GF-D8 (cell line): ENCODE measurements around the gene NKTR.
"Not testable (repeated sequence)": the region's sequence is repeated elsewhere in the genome, so short reads cannot be mapped to it uniquely, and the experiment has no call there.

ENCODE experiments used
- DNase-seq: peaks from one replicate; lab custom pipeline; 2025; lab: John Stamatoyannopoulos, UW

Gene NKTR

DNA sequence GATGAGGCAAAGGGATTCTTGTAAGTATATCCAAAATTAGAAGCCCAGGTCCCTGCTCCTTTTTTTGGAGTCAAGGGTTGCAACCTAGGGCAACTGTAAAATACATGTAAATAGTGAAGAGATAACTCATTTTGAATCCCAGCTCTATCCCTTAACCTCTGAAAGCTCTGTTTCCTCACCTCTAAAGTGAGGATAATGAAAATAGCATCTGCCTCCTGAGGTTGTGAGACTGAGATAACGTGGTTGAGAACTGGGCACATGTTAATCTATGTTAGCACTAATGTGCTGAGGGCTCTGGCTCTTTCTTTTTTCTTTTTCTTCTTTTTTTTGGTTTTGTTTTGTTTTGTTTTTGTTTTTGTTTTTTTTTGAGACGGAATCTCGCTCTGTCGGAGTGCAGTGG, 4.8 kb upstream of the NKTR start:
- DNase-seq: no peak

DNA sequence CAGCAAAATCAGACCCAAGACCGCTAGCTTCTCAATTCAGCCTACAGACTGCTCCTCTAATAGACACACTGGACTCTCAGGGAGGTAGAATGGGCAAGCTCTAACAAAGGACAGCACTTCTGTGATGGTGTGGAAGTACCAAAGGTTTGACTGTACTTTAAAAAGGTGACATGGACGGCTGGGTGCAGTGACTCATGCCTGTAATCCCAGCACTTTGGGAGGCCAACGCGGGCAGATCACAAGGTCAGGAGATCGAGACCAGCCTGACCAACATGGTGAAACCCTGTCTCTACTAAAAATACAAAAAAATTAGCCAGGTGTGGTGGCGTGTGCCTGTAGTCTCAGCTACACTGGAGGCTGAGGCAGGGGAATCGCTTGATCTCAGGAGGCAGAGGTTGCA, 3.4 kb upstream of the NKTR start:
- DNase-seq: not testable (repeated sequence)

DNA sequence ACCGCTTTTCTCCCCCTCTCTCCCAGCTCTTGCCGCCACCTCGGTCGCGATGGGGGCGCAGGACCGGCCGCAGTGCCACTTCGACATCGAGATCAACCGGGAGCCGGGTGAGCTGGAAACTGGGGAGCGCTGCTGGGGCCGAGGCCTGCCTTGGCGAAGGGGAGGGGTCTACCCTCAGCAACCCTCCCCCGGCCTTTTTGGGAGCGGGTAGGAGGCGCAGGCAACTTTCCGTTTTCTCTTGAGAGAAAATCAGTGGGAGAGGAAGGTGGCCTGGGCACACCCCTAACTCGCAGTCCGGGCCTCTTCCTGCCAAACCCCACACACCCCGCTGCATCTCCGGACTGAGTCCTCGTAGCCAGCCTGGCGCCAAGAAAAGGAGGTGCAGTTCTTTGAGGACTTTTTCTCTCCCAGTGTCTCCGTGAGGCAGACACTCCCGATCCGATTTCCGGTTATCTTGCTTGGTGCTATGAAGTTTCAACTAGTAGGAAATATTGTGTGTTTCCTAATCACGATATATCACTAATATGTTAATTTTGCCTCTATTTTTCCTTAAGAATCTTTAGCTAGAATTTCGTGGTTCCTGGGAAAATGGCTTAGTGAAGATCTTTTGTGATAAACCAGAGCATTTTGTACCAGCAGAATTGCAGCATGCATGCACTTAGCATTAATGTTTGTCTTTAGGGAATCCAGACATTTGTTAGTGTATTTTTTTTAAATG, 631 bp downstream of the NKTR start:
- peak; percentile 66 for DNase-seq

DNA sequence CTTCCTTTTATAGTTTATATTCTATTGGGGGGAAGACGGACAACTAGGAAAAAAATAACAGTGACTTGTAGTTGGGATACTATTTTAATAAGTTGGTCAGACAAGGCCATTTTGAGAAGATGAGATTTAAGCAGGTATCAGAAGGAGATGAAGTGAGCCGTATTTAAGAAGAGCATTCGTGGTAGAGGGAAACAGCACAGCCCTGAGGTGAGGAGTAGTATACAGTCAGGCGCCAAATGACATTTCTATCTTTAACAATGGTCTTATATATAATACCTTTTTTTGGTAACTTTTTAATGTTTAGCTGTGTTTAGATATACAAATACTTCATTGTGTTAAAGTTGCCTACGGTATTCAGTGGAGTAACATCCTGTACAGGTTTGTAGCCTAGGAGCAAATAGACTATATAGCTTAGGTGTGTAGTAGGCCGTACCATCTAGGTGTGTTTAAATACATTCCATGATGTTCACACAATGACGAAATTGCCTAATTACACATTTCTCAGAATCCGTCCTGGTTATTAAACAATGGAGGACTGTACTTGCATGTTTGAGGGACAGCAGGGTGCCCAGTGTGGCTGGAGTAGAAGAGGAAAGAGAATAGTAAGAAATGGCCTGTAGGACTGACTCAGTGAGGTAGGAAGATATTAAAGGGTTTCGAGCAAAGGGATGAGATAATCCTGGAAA, 1.6 kb downstream of the NKTR start:
- DNase-seq: no peak

DNA sequence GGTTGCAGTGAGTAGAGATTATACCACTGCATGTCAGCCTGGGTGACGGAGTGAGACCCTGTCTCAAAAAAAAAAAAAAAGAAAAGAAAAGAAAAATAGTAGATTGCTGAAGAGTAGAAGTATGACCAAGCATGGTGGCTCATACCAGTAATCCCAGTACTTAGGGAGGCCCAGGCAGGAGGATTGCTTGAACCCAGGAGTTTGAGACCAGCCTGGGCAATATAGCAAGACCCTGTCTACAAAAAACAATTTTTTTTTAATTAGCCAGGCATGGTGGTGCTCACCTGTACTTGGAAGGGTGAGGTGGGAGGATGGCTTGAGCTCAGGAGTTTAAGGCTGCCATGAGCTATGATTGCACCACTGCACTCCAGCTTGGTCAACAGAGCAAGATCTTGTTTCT, 2.5 kb downstream of the NKTR start:
- DNase-seq: no peak

DNA sequence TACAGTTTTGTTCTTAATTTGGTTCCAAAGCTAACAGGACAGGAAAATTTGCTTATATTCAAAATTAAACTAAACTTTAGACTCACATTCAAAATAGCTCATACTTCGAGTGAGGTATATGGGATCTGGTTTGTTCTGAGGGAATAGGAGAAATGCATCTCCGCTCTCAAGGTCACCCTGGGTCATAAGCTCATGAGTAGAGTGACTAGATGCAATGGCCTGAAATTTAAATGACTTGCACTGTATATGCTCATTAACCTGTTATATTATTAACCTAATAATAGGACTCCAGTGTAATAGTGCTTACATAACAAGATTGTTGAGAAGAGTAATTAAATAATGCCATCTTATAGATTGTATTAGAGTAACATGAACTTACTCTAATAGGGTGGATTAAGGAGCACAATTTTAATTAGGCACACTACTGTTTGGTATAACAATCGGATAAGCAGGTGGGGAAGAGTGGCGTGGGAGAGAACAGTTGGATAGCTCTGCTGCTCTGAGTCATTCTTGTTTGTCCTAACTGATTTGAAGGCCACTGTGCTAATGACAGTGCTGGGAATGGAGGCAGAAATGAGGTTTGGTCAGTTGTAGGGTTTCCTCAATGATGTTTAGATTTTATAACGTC, 5.2 kb downstream of the NKTR start:
- no peak for DNase-seq

DNA sequence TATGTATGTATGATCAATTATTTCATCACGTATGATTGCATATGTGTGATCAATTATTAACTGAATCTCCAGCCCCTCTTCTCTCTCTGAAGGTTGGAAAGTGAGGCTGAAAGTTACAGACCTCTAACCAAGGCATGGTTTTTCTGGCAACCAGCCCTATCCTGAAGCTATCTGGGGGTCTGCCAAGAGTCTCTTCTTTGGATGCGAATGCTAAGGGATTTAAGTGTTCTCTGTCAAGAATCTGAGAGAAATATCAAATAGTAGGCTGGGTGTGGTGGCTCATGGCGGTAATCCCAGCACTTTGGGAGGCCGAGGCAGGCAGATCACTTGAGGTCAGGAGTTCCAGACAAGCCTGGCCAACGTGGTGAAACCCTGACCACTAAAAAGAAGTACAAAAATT, 8.1 kb downstream of the NKTR start:
- DNase-seq: no peak

DNA sequence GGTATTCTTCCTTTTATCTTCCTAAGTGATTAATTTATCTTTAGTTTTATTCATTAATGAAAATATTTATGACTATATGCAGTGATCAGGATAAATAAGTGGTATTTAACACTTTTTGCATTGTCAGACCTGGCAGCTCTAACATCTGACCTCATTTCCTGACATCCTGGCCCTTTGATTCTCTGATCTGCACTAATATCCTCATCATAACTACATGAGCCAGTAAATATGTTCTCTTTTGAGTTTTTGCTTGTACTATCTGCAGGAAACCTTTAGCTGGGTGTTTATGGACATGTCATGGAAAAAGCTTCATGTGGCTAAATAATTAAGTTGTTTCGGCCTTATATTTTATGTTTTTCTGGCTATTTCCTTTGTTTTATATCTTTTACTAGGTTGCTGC, 10.5 kb downstream of the NKTR start:
- no peak for DNase-seq

DNA sequence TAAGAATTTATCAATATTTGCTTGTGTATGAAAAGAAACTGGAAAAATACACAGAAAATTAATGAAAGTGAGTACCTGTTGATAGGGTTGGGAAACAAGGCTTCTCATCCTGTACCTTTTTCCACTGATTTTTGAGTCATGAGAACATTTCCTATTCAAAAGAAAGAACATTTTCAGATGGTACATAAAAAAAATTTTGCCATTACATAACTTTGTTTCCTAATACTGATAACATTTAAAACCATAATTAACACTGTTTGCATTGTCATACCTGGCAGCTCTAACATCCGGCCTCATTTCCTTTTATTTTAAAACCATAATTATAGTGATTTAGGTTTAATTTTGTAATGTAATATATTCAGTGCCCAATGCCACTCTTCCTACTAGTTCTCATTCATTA, 11.7 kb downstream of the NKTR start:
- DNase-seq: no peak

DNA sequence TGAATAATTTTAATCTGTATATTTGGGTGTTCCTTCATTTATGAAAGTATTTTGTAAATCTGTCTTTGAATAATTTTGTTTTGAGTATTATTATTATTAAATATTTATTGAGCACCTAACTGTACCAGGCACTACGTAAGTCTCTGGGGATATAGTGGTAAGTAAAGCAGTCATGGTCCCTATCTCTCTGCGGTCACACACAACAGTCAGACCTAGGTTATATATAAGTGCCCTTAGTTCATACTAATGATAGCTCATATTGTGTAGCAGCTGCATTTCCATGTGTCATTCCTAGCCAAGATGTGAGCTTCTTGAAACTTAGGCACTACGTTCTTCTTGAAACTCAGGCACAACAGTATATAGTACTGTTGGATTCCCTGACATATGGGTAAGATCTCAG, 12.4 kb downstream of the NKTR start:
- DNase-seq: no peak

DNA sequence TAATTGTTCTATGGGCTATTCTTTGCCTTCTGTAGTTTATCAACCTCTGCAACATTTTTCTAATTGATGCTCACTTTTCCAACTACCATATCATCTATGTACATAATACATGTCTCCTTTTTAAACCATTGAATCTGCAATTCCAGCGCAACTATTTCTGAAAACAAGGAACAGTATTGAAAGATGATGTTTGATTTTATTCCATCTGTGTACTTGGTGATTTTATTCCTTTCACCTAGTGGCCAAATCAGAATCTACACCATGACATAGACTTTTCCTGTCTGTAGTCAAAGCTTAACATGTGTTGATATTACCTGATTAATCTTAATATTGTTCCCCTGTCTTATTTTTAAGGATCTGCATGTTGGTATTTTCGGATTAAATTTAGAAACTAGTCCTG, 13.0 kb downstream of the NKTR start:
- DNase-seq: no peak

DNA sequence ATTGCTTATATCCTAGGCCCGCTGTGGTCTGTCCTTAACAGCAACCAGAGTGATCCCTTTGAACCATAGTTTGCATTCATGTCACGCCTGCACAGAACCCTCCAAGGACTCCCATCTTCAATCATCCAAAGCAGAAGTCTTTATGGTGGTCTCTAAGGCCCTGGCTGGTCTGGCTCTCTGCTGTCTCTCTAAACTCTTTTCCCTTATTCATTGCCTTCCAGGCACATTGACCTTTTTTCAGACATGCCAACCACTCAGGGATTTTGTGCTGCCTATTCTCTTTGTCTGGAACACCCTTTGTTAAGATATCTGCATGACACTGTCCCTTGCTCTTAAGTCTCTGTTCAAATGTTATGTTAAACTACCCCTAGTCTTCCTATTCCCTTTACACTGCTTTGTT, 31.1 kb downstream of the NKTR start:
- no peak for DNase-seq

DNA sequence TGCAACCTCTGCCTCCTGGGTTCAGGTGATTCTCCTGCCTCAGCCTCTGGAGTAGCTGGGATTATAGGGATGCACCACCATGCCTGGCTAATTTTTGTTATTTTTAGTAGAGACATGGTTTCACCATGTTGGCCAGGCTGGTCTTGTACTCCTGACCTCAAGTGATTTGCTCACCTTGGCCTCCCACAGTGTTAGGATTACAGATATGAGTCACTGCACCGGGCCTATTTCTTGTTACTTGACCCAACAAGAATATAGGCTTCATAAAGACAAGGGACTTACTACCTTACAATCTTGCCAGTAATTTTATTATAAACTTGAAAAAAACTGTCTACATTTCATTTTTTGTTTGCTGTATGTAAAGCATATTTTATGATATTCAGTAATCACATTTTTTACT, 31.7 kb downstream of the NKTR start:
- no peak for DNase-seq

DNA sequence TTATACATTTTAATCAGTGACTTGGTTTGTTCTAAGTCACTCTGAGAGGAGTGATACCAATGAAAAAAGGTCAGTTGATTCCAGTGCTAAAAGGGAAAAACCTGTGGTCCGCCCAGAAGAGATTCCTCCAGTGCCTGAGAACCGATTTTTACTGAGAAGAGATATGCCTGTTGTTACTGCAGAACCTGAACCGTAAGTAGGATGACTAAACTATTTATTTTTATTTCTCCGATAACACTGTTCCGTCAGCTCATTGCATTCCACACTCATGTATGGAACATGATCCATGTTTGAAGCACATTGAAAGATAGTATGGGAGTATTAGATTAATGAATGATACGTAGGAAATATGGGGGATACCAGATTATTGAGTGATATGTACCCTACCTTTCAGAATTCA, 33.1 kb downstream of the NKTR start:
- no peak for DNase-seq

DNA sequence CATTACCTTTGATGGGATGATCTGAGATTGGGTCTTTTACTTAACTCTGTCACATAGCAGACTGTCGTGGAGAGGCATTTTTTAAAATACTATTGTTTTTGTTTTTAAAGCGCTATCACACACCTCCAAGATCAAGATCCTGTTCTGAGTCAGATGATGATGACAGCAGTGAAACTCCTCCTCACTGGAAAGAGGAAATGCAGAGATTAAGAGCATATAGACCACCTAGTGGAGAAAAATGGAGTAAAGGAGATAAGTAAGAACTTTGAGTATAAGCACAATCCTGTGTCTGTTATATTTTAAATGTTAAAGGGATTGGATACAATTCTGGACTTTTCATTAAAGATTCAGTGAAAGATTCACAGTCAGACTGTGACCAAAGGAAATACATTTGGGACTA, 34.6 kb downstream of the NKTR start:
- no peak for DNase-seq

DNA sequence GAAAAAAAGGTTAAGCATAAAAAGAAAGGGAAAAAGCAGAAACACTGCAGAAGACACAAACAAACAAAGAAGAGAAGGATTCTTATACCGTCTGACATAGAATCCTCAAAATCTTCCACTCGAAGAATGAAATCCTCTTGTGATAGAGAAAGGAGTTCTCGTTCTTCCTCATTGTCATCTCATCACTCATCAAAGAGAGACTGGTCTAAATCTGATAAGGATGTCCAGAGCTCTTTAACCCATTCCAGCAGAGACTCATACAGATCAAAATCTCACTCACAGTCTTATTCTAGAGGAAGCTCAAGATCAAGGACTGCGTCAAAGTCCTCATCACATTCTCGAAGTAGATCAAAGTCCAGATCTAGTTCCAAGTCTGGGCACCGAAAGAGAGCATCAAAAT, 36.5 kb downstream of the NKTR start:
- DNase-seq: no peak

DNA sequence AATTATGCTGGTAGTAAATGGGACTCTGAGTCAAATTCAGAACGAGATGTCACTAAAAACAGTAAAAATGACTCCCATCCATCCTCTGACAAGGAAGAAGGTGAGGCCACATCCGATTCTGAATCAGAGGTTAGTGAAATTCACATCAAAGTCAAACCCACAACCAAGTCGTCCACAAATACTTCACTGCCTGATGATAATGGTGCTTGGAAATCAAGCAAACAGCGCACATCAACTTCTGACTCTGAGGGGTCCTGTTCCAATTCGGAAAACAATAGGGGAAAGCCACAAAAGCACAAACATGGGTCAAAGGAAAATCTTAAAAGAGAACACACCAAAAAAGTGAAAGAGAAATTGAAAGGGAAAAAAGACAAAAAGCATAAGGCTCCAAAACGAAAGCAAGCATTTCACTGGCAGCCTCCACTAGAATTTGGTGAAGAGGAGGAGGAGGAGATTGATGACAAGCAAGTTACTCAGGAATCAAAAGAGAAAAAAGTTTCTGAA, 37.9 kb downstream of the NKTR start:
- no peak for DNase-seq

DNA sequence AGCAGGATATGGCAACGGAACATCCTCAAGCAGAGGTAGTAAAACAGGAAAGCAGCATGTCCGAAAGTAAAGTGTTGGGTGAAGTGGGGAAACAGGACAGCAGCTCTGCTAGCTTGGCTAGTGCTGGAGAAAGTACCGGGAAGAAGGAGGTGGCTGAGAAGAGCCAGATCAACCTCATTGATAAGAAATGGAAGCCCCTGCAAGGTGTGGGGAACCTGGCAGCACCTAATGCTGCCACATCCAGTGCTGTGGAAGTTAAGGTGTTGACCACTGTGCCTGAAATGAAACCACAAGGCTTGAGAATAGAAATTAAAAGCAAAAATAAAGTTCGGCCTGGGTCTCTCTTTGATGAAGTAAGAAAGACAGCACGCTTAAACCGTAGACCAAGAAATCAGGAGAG, 38.7 kb downstream of the NKTR start:
- no peak for DNase-seq

DNA sequence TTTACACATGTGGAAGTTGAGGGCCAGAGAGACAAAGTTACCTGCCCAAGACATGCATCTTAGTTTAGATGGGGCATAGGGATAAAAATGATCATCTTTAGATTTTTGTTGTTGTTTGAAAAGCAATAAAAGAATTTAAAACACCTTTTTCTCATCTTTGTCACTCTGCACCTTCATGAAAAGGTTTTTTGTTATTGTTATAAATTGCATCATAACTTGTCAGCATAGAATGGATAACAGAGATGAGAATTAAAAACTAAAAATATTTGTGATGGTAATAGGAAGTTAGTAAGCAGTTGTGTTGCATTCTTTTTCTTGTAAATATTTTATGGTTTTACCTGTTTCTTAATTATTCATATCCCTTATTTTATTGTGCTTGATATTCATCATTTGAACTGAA, 39.6 kb downstream of the NKTR start:
- no peak for DNase-seq

DNA sequence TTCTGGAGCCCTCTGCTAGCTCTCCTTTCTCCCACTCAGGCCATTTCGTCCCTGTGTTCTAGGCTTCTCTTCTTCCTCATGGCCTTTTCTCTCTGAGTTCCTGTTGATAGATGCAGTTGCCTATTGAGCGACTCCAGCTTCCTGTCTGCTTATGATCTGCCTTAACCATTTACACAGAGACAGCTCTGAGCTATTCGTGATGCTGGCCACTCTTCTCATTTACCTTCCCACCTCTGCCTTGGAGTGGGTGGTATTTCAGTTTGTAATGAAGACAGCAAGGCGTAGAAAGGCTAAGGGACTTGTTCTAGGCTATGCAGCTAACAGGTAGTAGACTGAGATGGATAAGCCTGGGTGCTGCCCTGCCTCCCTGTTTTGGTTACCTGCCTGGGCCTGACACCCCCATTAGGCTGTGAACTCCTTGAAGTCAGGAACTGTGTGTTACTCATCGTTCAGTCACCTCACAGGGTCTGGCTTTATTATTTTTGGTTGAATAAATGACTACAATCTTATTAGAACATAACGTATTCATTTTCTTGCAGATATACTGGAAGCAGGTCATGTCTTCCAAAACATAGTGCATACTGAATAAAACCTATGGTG, 40.4 kb downstream of the NKTR start:
- no peak for DNase-seq

DNA sequence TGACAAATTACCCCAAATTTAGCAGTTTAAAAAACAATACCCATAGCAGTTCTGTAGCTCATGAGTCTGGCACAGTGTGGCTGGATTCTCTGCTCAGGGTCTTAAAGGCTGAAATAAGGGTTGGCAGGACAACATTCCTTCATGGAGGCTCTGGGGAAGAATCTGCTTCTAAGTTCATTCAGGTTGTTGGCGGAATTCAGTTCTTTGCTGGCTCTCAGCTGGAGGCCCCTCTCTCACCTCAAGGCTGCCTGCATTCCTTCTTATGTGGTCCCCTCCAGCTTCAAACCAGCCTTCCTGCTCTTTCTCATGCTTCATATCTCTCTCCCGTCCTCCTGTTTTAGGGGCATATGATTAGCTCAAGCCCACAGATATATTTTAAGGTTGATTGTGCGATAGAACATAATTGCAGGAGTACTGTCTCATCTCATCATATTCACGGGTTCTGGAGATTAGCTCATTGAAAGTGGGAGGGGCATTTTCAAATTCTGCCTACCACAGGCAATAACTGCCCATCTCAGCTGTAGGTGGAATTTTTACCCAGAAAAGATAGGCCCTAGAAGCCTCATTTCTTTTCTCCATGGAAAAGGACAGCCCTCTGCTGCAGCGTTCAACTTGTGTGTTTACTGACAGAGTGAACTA, 47.5 kb downstream of the NKTR start:
- no peak for DNase-seq

DNA sequence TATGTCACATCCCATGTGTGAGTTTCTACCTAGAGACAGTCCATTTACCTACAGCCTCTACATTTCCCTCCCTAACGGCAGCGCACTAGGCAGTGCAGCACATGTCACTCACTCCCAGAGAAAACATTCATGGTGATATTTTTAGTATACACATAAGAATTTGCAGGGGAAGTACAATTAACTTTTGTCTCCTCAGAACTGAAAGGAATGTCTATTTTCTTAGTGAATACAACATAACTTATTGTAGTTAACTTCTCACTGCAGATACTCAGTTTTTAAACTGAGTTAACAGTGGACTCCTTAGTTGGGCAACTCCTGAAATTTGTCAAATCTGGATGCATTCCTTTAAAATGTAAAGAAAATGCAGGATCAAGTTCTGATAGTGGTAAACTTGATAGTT, 48.5 kb downstream of the NKTR start:
- DNase-seq: no peak

DNA sequence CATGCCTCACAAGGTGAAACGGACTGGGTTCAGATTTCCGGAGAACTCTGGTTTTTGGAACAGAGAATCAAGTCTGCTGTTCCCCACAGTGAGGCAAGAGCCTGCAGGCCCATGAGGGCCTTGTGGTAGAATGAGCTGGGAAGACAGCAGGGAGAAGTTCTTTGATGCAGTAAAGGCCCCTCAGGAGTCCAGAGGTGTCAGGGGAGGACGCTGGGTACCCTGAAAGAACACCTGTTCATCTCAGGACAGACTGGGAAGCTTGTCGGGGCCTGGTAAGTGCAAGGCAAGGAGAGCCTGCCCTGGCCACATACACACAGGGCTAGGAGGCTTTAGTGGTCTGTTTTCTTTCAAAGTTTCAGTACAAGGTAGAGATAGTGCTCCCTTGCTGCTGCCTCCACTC, 49.3 kb downstream of the NKTR start:
- no peak for DNase-seq
